Stimulated activated CD4-positive, alpha-beta T cell treated with anti-CD3 and anti-CD28 coated beads, Interleukin-15, amount 100 ng/mL, for 24 hours (primary cell): ENCODE measurements around the gene UNC5A.

Experiments used
- DNase-seq: peaks from one replicate; pipeline ENCODE4 v3.0.0-alpha.2; 2020

UNC5A gene

GRCh38 chr5:176881816-176882566 is 71.6 kb downstream of the UNC5A start:
- no peak for DNase-seq

- DNase-seq, result no peak
These were observed 72.2 kb downstream of the UNC5A start for GRCh38 chr5:176882567-176882903.

- no peak for DNase-seq
These were observed 73.6 kb downstream of the UNC5A start for GRCh38 chr5:176883700-176884570.

GRCh38 chr5:176884571-176884890 is 74.2 kb downstream of the UNC5A start:
- DNase-seq, result no peak

GRCh38 chr5:176886336-176887251 is 76.2 kb downstream of the UNC5A start:
- no peak for DNase-seq

GRCh38 chr5:176887252-176887849 is 77.0 kb downstream of the UNC5A start:
- no peak for DNase-seq

- DNase-seq, result no peak
These were observed 77.9 kb downstream of the UNC5A start for GRCh38 chr5:176888016-176888864.

- DNase-seq, result no peak
These were observed 78.5 kb downstream of the UNC5A start for GRCh38 chr5:176888865-176889165.

GRCh38 chr5:176889321-176890280 is 79.2 kb downstream of the UNC5A start:
- no peak for DNase-seq

- no peak for DNase-seq
These were observed 80.3 kb downstream of the UNC5A start for GRCh38 chr5:176890455-176891330.

- DNase-seq, result no peak
These were observed 81.1 kb downstream of the UNC5A start for GRCh38 chr5:176891331-176891958.

- no peak for DNase-seq
These were observed 82.3 kb downstream of the UNC5A start for GRCh38 chr5:176892663-176893062.

- no peak for DNase-seq
These were observed 83.9 kb downstream of the UNC5A start for GRCh38 chr5:176894298-176894697.

- no peak for DNase-seq
These were observed 85.5 kb downstream of the UNC5A start for GRCh38 chr5:176895831-176896230.

GRCh38 chr5:176897263-176897662 is 86.9 kb downstream of the UNC5A start:
- no peak for DNase-seq

GRCh38 chr5:176899296-176899891 is 89.0 kb downstream of the UNC5A start, which contains the start of gene HK3:
HK3 (minus strand) TSS chr5:176899346; CDS start chr5:176896159, 3,187 bp downstream.
- no peak for DNase-seq

- DNase-seq, result no peak
These were observed 89.8 kb downstream of the UNC5A start for GRCh38 chr5:176899946-176900779.

GRCh38 chr5:176900780-176901204 is 90.4 kb downstream of the UNC5A start:
- no peak for DNase-seq
